GM10266 (cell line): ENCODE measurements around the gene S100Z.

Experiments
- DNase-seq: peaks from one replicate; pipeline ENCODE4 v3.0.0; 2012; ENCODE audit errors: extremely low spot score
- CTCF ChIP-seq: IDR thresholded peaks from 2 replicates; pipeline ENCODE4 v1.5.1; 2012; ENCODE audit warnings: mild to moderate bottlenecking, low read depth; ENCODE audit not compliant: control insufficient read depth, insufficient read depth; ENCODE audit errors: missing control alignments

Gene S100Z

GRCh38 chr5:76926329-76927105 is 76.7 kb downstream of the S100Z start:
- TF ChIP-seq CTCF = no peak
- no peak for DNase-seq

GRCh38 chr5:76927961-76928360 is 78.1 kb downstream of the S100Z start:
- DNase-seq = no peak
- TF ChIP-seq CTCF = no peak

- no peak for DNase-seq
Observed at GRCh38 chr5:76930083-76930482, 80.3 kb downstream of the S100Z start.

GRCh38 chr5:76938177-76938576 is 88.4 kb downstream of the S100Z start:
- no peak for DNase-seq
- TF ChIP-seq CTCF = no peak

More at GRCh38 chr5:76930083-76930482, 80.3 kb downstream of the S100Z start:
- no peak for TF ChIP-seq CTCF

- TF ChIP-seq CTCF = no peak
- no peak for DNase-seq
Observed at GRCh38 chr5:76941000-76941399, 91.2 kb downstream of the S100Z start.

- DNase-seq = no peak
- TF ChIP-seq CTCF = no peak
Observed at GRCh38 chr5:76941442-76941841, 91.6 kb downstream of the S100Z start.

GRCh38 chr5:76942581-76942980 is 92.8 kb downstream of the S100Z start:
- DNase-seq = no peak
- no peak for TF ChIP-seq CTCF
